ENCODE data around the gene MX2.
"Not testable (repeated sequence)": the region's sequence is repeated elsewhere in the genome, so short reads cannot be mapped to it uniquely, and the experiment has no call there.

DNA sequence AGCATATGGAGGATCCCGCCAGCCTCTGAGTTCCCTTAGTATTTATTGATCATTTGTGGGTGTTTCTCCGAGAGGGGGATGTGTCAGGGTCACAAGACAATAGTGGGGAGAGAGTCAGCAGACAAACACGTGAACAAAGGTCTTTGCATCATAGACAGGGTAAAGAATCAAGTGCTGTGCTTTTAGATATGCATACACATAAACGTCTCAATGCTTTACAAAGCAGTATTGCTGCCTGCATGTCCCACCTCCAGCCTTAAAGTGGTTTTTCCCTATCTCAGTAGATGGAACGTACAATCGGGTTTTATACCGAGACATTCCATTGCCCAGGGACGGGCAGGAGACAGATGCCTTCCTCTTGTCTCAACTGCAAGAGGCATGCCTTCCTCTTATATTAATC is 59.2 kb downstream of the MX2 start:
- not testable (repeated sequence) for TF ChIP-seq POLR2A (IDR thresholded peaks at IDR 0.05)
- TF ChIP-seq, protein P1, sequence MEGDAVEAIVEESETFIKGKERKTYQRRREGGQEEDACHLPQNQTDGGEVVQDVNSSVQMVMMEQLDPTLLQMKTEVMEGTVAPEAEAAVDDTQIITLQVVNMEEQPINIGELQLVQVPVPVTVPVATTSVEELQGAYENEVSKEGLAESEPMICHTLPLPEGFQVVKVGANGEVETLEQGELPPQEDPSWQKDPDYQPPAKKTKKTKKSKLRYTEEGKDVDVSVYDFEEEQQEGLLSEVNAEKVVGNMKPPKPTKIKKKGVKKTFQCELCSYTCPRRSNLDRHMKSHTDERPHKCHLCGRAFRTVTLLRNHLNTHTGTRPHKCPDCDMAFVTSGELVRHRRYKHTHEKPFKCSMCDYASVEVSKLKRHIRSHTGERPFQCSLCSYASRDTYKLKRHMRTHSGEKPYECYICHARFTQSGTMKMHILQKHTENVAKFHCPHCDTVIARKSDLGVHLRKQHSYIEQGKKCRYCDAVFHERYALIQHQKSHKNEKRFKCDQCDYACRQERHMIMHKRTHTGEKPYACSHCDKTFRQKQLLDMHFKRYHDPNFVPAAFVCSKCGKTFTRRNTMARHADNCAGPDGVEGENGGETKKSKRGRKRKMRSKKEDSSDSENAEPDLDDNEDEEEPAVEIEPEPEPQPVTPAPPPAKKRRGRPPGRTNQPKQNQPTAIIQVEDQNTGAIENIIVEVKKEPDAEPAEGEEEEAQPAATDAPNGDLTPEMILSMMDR (IDR thresholded peaks at IDR 0.05) = not testable (repeated sequence)

Data from Peyer's patch (tissue), 4 donors.